ENCODE measurements around the gene ELP2. TPM values are rescaled to one million over a fixed set of nuclear protein-coding genes. Genes with fewer than 3 reads are reported as not detected.

The ELP2 gene
- total and polyA plus RNA-seq, 8 donors = 35.1 to 73.3 (median 50.3) TPM

DNA sequence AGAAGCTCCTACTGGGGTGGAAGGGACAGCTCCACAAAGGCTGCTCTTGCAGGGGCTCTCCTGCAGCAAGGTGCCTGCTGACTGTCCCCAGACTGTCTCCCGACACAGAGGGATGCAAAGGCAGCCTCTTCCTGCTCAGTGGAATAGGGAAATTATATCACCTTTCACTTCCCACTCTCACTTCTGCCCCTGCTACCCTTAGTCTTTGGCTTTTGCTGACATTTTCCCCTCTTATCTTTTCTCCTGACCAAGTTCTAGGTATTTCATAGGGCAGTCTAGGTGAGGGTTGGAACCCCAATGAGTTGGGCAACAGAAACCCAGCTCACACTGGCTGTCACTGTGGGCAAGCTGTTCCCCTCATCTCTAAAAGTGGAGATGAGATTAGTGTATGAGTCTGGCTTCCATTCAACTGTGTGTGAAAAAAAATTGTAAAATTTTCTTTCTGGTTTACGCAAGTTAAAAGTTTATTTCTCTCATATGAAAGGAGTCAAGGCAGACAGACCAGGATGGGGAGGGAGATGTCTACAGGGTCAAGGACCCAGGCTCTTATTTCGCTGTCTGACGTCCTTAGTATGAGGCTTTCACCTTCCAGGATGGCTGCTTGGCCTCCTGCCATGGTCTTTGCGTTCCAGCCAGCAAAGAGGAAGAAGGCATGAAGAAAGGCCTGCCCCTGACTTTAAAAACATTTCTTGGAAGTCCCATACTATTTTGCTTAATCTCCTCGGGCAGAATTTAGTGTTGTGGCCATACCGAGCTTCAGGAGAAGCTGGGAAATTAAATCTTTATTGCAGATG lies 50.1 kb downstream of the ELP2 start:
- intact Hi-C loops (cut with DNase I) = loop anchor here in 1 of 3 donors (10.0 kb wide), 1 partner anchor 85 kb away; no protein-coding TSS in a partner anchor
- FAIRE-seq (no peak), ATAC-seq (peak in 3 of 4 donors; percentile 65 to 73 (median 67)), DNase-seq (peak in 5 of 6 donors; percentile 21 to 74 (median 51))
- Histone ChIP-seq H3K27ac (no peak overlapping the region), H3K36me3 (peaks cover 0 to 22% (median 0%) of the 10 kb centered on the region in 3 donors), H3K4me3 (no peak overlapping the region), H3K27me3 (no peaks in the 10 kb centered on the region), H3K4me1 (no peaks in the 10 kb centered on the region), H3K9me3 (no peaks in the 10 kb centered on the region)
- whole genome bisulfite sequencing, 2 donors = 37 to 41% methylated on average over 7 of the region's 7 CpGs
- TF ChIP-seq, protein P1, sequence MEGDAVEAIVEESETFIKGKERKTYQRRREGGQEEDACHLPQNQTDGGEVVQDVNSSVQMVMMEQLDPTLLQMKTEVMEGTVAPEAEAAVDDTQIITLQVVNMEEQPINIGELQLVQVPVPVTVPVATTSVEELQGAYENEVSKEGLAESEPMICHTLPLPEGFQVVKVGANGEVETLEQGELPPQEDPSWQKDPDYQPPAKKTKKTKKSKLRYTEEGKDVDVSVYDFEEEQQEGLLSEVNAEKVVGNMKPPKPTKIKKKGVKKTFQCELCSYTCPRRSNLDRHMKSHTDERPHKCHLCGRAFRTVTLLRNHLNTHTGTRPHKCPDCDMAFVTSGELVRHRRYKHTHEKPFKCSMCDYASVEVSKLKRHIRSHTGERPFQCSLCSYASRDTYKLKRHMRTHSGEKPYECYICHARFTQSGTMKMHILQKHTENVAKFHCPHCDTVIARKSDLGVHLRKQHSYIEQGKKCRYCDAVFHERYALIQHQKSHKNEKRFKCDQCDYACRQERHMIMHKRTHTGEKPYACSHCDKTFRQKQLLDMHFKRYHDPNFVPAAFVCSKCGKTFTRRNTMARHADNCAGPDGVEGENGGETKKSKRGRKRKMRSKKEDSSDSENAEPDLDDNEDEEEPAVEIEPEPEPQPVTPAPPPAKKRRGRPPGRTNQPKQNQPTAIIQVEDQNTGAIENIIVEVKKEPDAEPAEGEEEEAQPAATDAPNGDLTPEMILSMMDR (IDR thresholded peaks at IDR 0.05) = no peak

DNA sequence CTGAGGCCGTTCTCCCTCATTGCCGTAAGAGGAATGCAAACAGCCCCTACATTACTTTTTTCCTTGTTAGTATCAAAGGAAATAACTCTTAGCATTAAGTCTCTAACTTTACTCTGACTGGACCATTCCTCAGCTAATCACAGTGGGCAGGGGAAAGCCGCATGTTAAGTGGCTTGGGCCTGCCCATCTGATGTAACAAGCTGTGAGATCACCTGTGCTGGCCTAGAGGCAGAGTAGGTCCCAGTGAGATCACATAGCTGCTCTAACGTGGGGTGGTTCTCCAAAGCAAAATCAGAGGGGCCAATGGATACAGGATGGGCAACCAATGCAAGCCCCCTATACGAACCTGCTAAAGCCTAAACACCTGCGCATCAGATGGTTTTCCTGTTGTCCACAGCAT lies 51.7 kb downstream of the ELP2 start:
- Histone ChIP-seq H3K9me3 (no peaks in the 10 kb centered on the region), H3K36me3 (peaks cover 0 to 10% (median 0%) of the 10 kb centered on the region in 3 donors), H3K4me3 (no peak overlapping the region), H3K27me3 (no peaks in the 10 kb centered on the region), H3K27ac (no peak overlapping the region), H3K4me1 (no peaks in the 10 kb centered on the region)
- 78 to 80% methylated on average over 6 of the region's 6 CpGs for WGBS, 2 donors
- TF ChIP-seq, protein P1 (IDR thresholded peaks at IDR 0.05) = no peak
- ATAC-seq (no peak), DNase-seq (no peak), FAIRE-seq (no peak)
- intact Hi-C loops (cut with DNase I) = loop anchor here in 1 of 3 donors (10.0 kb wide), 1 partner anchor 83 kb away; no protein-coding TSS in a partner anchor

DNA sequence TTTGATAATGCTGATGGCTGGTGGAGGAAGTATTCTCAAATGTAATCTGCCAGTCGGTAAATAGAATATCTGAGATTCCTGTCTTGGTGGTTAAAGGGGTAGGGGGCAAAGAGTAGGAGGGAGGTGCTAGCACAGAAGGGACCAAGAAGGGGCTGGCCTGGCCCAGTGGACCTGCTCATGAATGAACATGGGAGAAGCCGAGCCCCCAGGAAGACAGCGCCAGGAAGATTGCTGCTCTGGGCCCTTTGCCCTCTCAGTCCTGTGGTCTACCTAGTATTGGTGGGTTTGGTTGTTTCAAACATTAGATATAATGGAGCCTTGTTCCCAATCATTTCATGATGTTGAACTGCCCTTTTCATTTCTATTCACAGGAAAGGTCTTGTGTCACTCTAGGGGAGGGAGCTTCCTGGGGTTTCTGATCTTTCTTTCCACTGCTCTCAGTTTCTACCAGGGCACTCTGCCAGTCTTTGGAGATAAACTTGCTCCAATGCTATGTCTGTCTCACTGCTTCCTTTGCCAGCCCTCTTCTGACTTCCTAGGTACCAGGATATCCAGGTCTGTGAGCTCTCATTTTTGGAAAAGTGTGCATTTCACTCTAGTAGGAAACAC lies 52.3 kb downstream of the ELP2 start:
- no peak overlapping the region for H3K4me3 ChIP-seq
- H3K27me3 ChIP-seq = no peaks in the 10 kb centered on the region
- no peaks in the 10 kb centered on the region for H3K9me3 ChIP-seq
- no peaks in the 10 kb centered on the region for H3K4me1 ChIP-seq
- intact Hi-C loops (cut with DNase I) = loop anchor here in 1 of 3 donors (10.0 kb wide), 1 partner anchor 83 kb away; no protein-coding TSS in a partner anchor
- DNase-seq (no peak), ATAC-seq (no peak), FAIRE-seq (no peak)
- H3K36me3 ChIP-seq = peaks cover 0 to 5% (median 0%) of the 10 kb centered on the region in 3 donors
- WGBS, 2 donors = 73 to 75% methylated on average over 3 of the region's 3 CpGs
- TF ChIP-seq, protein P1 (IDR thresholded peaks at IDR 0.05) = no peak
- H3K27ac ChIP-seq = no peak overlapping the region

DNA sequence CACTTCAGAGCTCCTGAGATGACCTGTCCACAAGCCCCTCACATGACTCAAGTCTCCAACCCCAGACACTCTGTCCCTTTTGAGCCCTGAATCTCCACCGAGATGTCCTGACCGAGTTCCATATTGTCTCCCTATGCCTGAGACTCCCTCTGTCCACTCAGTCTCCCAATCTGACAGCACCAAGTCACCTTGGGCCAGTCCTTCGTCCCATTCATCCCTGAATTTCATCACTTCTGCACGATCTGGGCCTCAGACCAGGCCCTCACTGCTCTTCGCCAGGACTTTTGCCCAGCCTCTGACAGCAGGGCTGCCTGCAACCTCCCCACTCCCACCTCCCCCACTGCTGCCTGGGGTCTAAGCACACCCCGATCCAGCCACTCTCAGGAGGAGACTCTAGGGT lies 53.3 kb downstream of the ELP2 start:
- ATAC-seq (no peak), DNase-seq (no peak), FAIRE-seq (no peak)
- Histone ChIP-seq H3K4me3 (no peak overlapping the region), H3K4me1 (peaks cover 0 to 1% (median 0%) of the 10 kb centered on the region in 3 donors), H3K9me3 (no peaks in the 10 kb centered on the region), H3K36me3 (no peaks in the 10 kb centered on the region), H3K27me3 (no peaks in the 10 kb centered on the region), H3K27ac (no peak overlapping the region)
- WGBS, 2 donors = 83 to 86% methylated on average over 6 of the region's 6 CpGs
- TF ChIP-seq, protein P1 (IDR thresholded peaks at IDR 0.05) = no peak
- intact Hi-C loops (cut with DNase I) = loop anchor here in 1 of 3 donors (10.0 kb wide), 1 partner anchor 82 kb away; no protein-coding TSS in a partner anchor
